Ovary (tissue), 3 donors: ENCODE data around the gene IER5.

Source experiments
- CTCF ChIP-seq, 3 donors: fragments of 450-650 bp in 2 of 3; fragments of 200-600 bp in 1 of 3; IDR thresholded peaks; one replicate each; pipeline versions ENCODE4 v1.5.1 to v1.8.0; 2016 to 2022; ENCODE audit warnings: antibody characterized with exemption in 3 of 3, mild to moderate bottlenecking in 1 of 3
- EP300 ChIP-seq: sonication (generic); formaldehyde crosslinking; IDR thresholded peaks from one replicate; pipeline ENCODE4 v1.6.1; 2017; ENCODE audit warnings: antibody characterized with exemption
- donor health status: DM: no; HTN: no; CAD: no.

GRCh38 chr1:181087400-181087901 lies 1.0 kb upstream of the IER5 start:
- TF ChIP-seq CTCF (IDR thresholded peaks at IDR 0.05) (no peak), EP300 (no peak)
